Stimulated activated CD4-positive, alpha-beta T cell treated with anti-CD3 and anti-CD28 coated beads, TNF-alpha, amount 100 ng/mL, for 24 hours (primary cell): ENCODE measurements around the gene PATL2.
"Not testable (repeated sequence)": the region's sequence is repeated elsewhere in the genome, so short reads cannot be mapped to it uniquely, and the experiment has no call there.

ENCODE experiments used
- DNase-seq, 3 experiments: peaks; one replicate each; pipeline ENCODE4 v3.0.0-alpha.2; 2020; ENCODE audit warnings: low read depth in 3 of 3

PATL2 gene

GRCh38 chr15:44647036-44647435, 64.1 kb downstream of the PATL2 start:
- DNase-seq = no peak

GRCh38 chr15:44646460-44646859, 64.7 kb downstream of the PATL2 start:
- DNase-seq = no peak

DNA sequence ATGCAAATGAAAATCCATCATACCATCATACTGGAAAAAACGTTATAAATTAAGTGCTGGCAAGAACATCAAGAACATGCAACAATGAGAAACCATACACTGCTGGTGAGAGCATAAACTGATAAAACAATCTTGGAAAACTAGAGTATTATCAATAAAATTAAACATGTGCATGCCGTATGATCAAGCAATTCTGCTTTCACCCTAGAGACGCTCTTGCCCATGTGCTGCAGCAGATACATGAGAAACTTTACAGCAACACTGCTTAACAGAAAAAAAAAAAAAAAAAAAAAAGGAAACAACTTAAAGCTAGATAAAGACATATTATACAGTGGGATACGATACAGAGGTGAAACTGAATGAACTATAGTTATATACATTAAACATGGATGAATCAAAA, 69.5 kb downstream of the PATL2 start:
- DNase-seq = no peak

DNA sequence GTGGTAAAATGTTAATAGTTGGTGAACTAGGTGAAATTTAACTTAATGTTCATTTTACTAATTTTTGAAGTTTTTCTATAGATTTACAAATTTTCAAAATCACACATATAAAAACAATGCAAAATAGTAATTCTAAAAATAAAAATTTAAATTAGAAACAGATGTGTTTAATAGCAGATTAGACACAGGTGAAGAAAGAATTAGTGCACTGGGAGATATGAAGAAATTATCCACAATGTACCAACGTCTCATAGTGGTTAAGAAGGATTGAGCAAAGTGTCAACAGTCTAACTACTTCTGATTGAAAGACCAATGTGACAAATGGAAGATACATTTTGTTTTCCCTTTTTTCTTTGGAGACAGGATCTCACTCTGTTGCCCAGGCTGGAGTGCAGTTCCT, 74.1 kb downstream of the PATL2 start:
- DNase-seq = no peak

GRCh38 chr15:44633603-44634002, 77.5 kb downstream of the PATL2 start:
- DNase-seq = no peak

DNA sequence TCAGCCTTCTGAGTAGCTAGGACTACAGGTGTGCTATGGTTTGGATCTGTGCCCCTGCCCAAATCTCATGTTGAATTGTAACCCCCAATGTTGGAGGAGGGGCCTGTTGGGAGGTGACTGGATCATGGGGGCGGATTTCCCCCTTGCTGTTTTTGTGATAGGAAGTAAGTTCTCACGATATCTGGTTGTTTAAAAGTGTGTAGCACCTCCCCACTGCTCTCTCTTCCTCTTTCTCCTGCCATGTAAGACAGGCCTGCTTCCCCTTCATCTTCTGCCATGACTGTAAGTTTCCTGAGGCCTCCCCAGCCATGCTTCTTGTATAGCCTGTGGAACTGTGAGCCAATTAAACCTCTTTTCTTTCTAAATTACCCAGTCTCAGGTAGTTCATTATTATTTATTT, 85.8 kb downstream of the PATL2 start:
- not testable (repeated sequence) for DNase-seq

- no peak for DNase-seq
These were observed 87.9 kb downstream of the PATL2 start for GRCh38 chr15:44623178-44623577.

GRCh38 chr15:44620081-44620480, 91.0 kb downstream of the PATL2 start:
- no peak for DNase-seq

GRCh38 chr15:44616974-44617373, 94.1 kb downstream of the PATL2 start:
- DNase-seq = no peak
